Testis (tissue), 3 donors: ENCODE results near the gene RERE. TPM values are rescaled to one million over a fixed set of nuclear protein-coding genes. Genes with fewer than 3 reads are reported as not detected.

ENCODE experiments used
- DNase-seq: peaks from one replicate; pipeline ENCODE4 v3.0.0-alpha.2; 2019
- H3K27ac ChIP-seq, 2 donors: fragments of 200-600 bp; sonication (generic); one replicate each; pipeline ENCODE4 v1.5.1; 2019
- H3K27me3 ChIP-seq: fragments of 200-600 bp; sonication (generic); one replicate; pipeline ENCODE4 v1.5.1; 2019
- H3K36me3 ChIP-seq: fragments of 200-600 bp; sonication (generic); one replicate; pipeline ENCODE4 v1.5.1; 2017; ENCODE audit warnings: low read depth; ENCODE audit errors: missing control alignments
- H3K4me1 ChIP-seq: fragments of 200-600 bp; sonication (generic); one replicate; pipeline ENCODE4 v1.5.1; 2019
- H3K4me3 ChIP-seq, 2 donors: fragments of 200-600 bp; sonication (generic); one replicate each; pipeline ENCODE4 v1.5.1; 2017 to 2019
- H3K9me3 ChIP-seq: fragments of 200-600 bp; sonication (generic); one replicate; pipeline ENCODE4 v1.5.1; 2017
- CTCF ChIP-seq, 3 experiments: fragments of 450-650 bp in 2 of 3; fragments of 200-600 bp in 1 of 3; sonication (generic) in 1 of 3; IDR thresholded peaks; one replicate each; pipeline ENCODE4 v1.5.1; 2016 to 2019; ENCODE audit warnings: antibody characterized with exemption in 3 of 3, mild to moderate bottlenecking in 2 of 3, moderate library complexity in 1 of 3
- POLR2A ChIP-seq: fragments of 450-650 bp; IDR thresholded peaks from one replicate; pipeline ENCODE4 v1.6.1; 2017; ENCODE audit warnings: antibody characterized with exemption, mild to moderate bottlenecking, moderate library complexity
- WGBS, 2 donors: methylation state at CpG; one replicate each; pipeline ENCODE4 v1.1.5; 2018; 5-methylcytosine and 5-hydroxymethylcytosine counted together
- intact Hi-C: fragments of 100-400 bp; cut with DNase I; formaldehyde crosslinking; loops from one replicate; pipeline ENCODE4 v1.15.1; 2023; ENCODE audit warnings: low total_unique reads
- polyA plus RNA-seq: library from polyadenylated mRNA; stranded (reverse); fragments of 350-450 nt; fragmentation: Illumina TruSeq; extraction: RNeasy Lipid Tissue Mini Kit (QIAGEN cat#74804); gene quantifications from one replicate; pipeline ENCODE4 v1.2.3, GENCODE V29; 2014; ENCODE audit warnings: low read depth, low replicate concordance; ENCODE audit not compliant: insufficient read depth
- total RNA-seq, 2 donors: library from RNA; depleted of rRNA; stranded (reverse); fragments of >200 nt; gene quantifications; one replicate each; pipeline ENCODE4 v1.2.3, GENCODE V29; 2016

RERE gene
- total and polyA plus RNA-seq, 3 donors from 2014 or later, result 90.8 to 229 (median 203) TPM

- 70 to 77% methylated on average over 10 of the region's 10 CpGs for WGBS, 2 donors
- no peak overlapping the region for H3K27ac ChIP-seq
These were observed 475.1 kb downstream of the RERE start for GRCh38 chr1:8342325-8342724.

GRCh38 chr1:8340448-8340847 is 477.0 kb downstream of the RERE start:
- H3K36me3 ChIP-seq, result no peaks in the 10 kb centered on the region
- no peaks in the 10 kb centered on the region for H3K9me3 ChIP-seq
- intact Hi-C loops, result no loop called here
- peaks cover 8% of the 10 kb centered on the region for H3K4me1 ChIP-seq
- DNase-seq, result no peak
- 70 to 79% methylated on average over 6 of the region's 6 CpGs for WGBS, 2 donors
- no peak overlapping the region for H3K27ac ChIP-seq
- no peak for TF ChIP-seq POLR2A
- TF ChIP-seq CTCF (IDR thresholded peaks at IDR 0.05), result no peak
- no peak overlapping the region for H3K4me3 ChIP-seq
- H3K27me3 ChIP-seq, result no peaks in the 10 kb centered on the region

More at GRCh38 chr1:8342325-8342724, 475.1 kb downstream of the RERE start:
- intact Hi-C loops, result no loop called here
- H3K9me3 ChIP-seq, result no peaks in the 10 kb centered on the region
- DNase-seq, result no peak
- peaks cover 8% of the 10 kb centered on the region for H3K4me1 ChIP-seq
- no peak for TF ChIP-seq POLR2A
- no peaks in the 10 kb centered on the region for H3K27me3 ChIP-seq
- H3K4me3 ChIP-seq, result no peak overlapping the region
- no peaks in the 10 kb centered on the region for H3K36me3 ChIP-seq

GRCh38 chr1:8339203-8339600 is 478.2 kb downstream of the RERE start:
- H3K4me3 ChIP-seq, result no peak overlapping the region
- DNase-seq, result no peak
- WGBS, 2 donors, result 96% methylated on average over 13 of the region's 13 CpGs
- no peaks in the 10 kb centered on the region for H3K36me3 ChIP-seq
- no peaks in the 10 kb centered on the region for H3K27me3 ChIP-seq
- no peak overlapping the region for H3K27ac ChIP-seq
- H3K9me3 ChIP-seq, result no peaks in the 10 kb centered on the region
- peaks cover 8% of the 10 kb centered on the region for H3K4me1 ChIP-seq
- TF ChIP-seq CTCF (IDR thresholded peaks at IDR 0.05), result no peak
- TF ChIP-seq POLR2A, result no peak
- intact Hi-C loops, result no loop called here

GRCh38 chr1:8338526-8339202 is 478.8 kb downstream of the RERE start:
- H3K4me3 ChIP-seq, result no peak overlapping the region
- peaks cover 6% of the 10 kb centered on the region for H3K4me1 ChIP-seq
- DNase-seq, result no peak
- TF ChIP-seq POLR2A, result no peak
- no peaks in the 10 kb centered on the region for H3K9me3 ChIP-seq
- intact Hi-C loops, result no loop called here
- H3K27me3 ChIP-seq, result no peaks in the 10 kb centered on the region
- H3K36me3 ChIP-seq, result no peaks in the 10 kb centered on the region
- no peak overlapping the region for H3K27ac ChIP-seq
- 95 to 97% methylated on average over 22 to 26 of the region's 26 CpGs for WGBS, 2 donors

GRCh38 chr1:8337776-8338525 is 479.5 kb downstream of the RERE start:
- peaks cover 1% of the 10 kb centered on the region for H3K4me1 ChIP-seq
- WGBS, 2 donors, result 92 to 97% methylated on average over 18 to 25 of the region's 25 CpGs
- no peaks in the 10 kb centered on the region for H3K9me3 ChIP-seq
- TF ChIP-seq CTCF (IDR thresholded peaks at IDR 0.05) (no peak), POLR2A (no peak)
- no peak overlapping the region for H3K4me3 ChIP-seq
- no peak for DNase-seq
- H3K27me3 ChIP-seq, result no peaks in the 10 kb centered on the region
- intact Hi-C loops, result no loop called here
- H3K27ac ChIP-seq, result no peak overlapping the region
- H3K36me3 ChIP-seq, result no peaks in the 10 kb centered on the region
